ENCODE results near the gene KCNV2.

DNA sequence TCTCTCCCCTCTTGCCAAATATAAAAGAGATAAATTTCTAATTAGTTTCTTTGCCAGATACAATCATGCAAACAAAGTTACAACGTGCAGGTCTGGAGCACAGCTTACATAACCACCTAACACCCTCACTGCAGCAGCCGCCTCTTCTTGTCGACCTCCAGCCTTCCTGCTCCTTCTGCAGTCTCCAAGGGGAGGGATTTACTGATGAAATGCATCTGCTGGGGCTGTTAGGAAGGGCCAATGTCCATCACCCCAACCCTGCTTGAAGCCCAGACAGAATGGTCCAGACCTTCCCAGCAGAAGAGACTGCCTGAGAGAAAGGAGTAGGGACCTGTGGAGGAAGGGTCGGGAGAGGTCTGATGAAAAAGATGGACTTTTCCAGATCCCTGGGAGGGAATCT is 15.2 kb downstream of the KCNV2 start:
- TF ChIP-seq, protein P1, sequence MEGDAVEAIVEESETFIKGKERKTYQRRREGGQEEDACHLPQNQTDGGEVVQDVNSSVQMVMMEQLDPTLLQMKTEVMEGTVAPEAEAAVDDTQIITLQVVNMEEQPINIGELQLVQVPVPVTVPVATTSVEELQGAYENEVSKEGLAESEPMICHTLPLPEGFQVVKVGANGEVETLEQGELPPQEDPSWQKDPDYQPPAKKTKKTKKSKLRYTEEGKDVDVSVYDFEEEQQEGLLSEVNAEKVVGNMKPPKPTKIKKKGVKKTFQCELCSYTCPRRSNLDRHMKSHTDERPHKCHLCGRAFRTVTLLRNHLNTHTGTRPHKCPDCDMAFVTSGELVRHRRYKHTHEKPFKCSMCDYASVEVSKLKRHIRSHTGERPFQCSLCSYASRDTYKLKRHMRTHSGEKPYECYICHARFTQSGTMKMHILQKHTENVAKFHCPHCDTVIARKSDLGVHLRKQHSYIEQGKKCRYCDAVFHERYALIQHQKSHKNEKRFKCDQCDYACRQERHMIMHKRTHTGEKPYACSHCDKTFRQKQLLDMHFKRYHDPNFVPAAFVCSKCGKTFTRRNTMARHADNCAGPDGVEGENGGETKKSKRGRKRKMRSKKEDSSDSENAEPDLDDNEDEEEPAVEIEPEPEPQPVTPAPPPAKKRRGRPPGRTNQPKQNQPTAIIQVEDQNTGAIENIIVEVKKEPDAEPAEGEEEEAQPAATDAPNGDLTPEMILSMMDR (IDR thresholded peaks at IDR 0.05), result no peak
- no peak for TF ChIP-seq POLR2AphosphoS5 (IDR thresholded peaks at IDR 0.05; ENCODE audit: insufficient read depth in 1 of 2, low read depth in 1 of 2)

Measured in vagina (tissue), 2 donors.